ENCODE measurements around the gene CFAP74.

Gene CFAP74

GRCh38 chr1:1976031-1976430 lies 27.6 kb downstream of the CFAP74 start:
- DNase-seq (ENCODE audit: extremely low read depth, low read depth) = no peak
- no peak for TF ChIP-seq CTCF (IDR thresholded peaks at IDR 0.05; ENCODE audit: low read depth, low read length)

GRCh38 chr1:1975535-1975934 lies 28.1 kb downstream of the CFAP74 start:
- no peak for TF ChIP-seq CTCF (IDR thresholded peaks at IDR 0.05; ENCODE audit: low read depth, low read length)
- DNase-seq (ENCODE audit: extremely low read depth, low read depth) = no peak

GRCh38 chr1:1974834-1975233 lies 28.8 kb downstream of the CFAP74 start:
- DNase-seq (ENCODE audit: extremely low read depth, low read depth) = no peak
- no peak for TF ChIP-seq CTCF (IDR thresholded peaks at IDR 0.05; ENCODE audit: low read depth, low read length)

- no peak for TF ChIP-seq CTCF (IDR thresholded peaks at IDR 0.05; ENCODE audit: low read depth, low read length)
- DNase-seq (ENCODE audit: extremely low read depth, low read depth) = no peak
Measured at GRCh38 chr1:1973716-1974642, 29.6 kb downstream of the CFAP74 start.

- TF ChIP-seq CTCF (IDR thresholded peaks at IDR 0.05; ENCODE audit: low read depth, low read length) = no peak
- no peak for DNase-seq (ENCODE audit: extremely low read depth, low read depth)
Measured at GRCh38 chr1:1972976-1973715, 30.4 kb downstream of the CFAP74 start.

- TF ChIP-seq CTCF (IDR thresholded peaks at IDR 0.05; ENCODE audit: low read depth, low read length) = no peak
- no peak for DNase-seq (ENCODE audit: extremely low read depth, low read depth)
Measured at GRCh38 chr1:1971688-1972087, 31.9 kb downstream of the CFAP74 start.

- DNase-seq (ENCODE audit: extremely low read depth, low read depth) = no peak
- no peak for TF ChIP-seq CTCF (IDR thresholded peaks at IDR 0.05; ENCODE audit: low read depth, low read length)
Measured at GRCh38 chr1:1971017-1971416, 32.6 kb downstream of the CFAP74 start.

All from AG09319 (cell line).